WERI-Rb-1 (cell line): ENCODE data around the gene CDH4.

Experiments used
- DNase-seq: peaks from one replicate; pipeline ENCODE4 v3.0.0-alpha.2; 2020
- H3K27ac ChIP-seq: fragments of 250-450 bp; sonication (Bioruptor Pico); 2 replicates; pipeline ENCODE4 v1.5.1; 2020; ENCODE audit warnings: mild to moderate bottlenecking, moderate library complexity
- H3K27me3 ChIP-seq: fragments of 250-450 bp; sonication (Bioruptor Pico); 2 replicates; pipeline ENCODE4 v1.5.1; 2021; ENCODE audit warnings: mild to moderate bottlenecking, low read depth, moderate library complexity; ENCODE audit not compliant: insufficient read depth, severe bottlenecking
- H3K36me3 ChIP-seq: fragments of 250-450 bp; sonication (Bioruptor Pico); 2 replicates; pipeline ENCODE4 v1.5.1; 2020; ENCODE audit warnings: mild to moderate bottlenecking, moderate library complexity
- H3K4me3 ChIP-seq: 2 replicates; pipeline ENCODE4 v1.5.1; 2011; ENCODE audit warnings: low read depth, mild to moderate bottlenecking, control low read depth, low read length
- H3K9me3 ChIP-seq: fragments of 250-450 bp; sonication (Bioruptor Pico); 2 replicates; pipeline ENCODE4 v1.5.1; 2021; ENCODE audit warnings: mild to moderate bottlenecking, moderate library complexity; ENCODE audit not compliant: severe bottlenecking
- CTCF ChIP-seq: IDR thresholded peaks from 2 replicates; pipeline ENCODE4 v1.5.1; 2011; ENCODE audit warnings: low read depth, mild to moderate bottlenecking, control low read depth, inconsistent platforms, low read length

The CDH4 gene

GRCh38 chr20:61306937-61307475 lies 54.9 kb downstream of the CDH4 start:
- TF ChIP-seq CTCF = no peak
- no peaks in the 10 kb centered on the region for H3K36me3 ChIP-seq
- no peak overlapping the region for H3K27ac ChIP-seq
- no peaks in the 10 kb centered on the region for H3K9me3 ChIP-seq
- H3K27me3 ChIP-seq = peaks cover 85% of the 10 kb centered on the region
- H3K4me3 ChIP-seq = no peak overlapping the region
- no peak for DNase-seq

- H3K27ac ChIP-seq = no peak overlapping the region
- H3K9me3 ChIP-seq = no peaks in the 10 kb centered on the region
- peaks cover 87% of the 10 kb centered on the region for H3K27me3 ChIP-seq
- H3K4me3 ChIP-seq = no peak overlapping the region
- no peak for TF ChIP-seq CTCF
- DNase-seq = no peak
- no peaks in the 10 kb centered on the region for H3K36me3 ChIP-seq
Measured at GRCh38 chr20:61307686-61308476, 55.8 kb downstream of the CDH4 start.

- no peak for TF ChIP-seq CTCF
- Histone ChIP-seq H3K4me3 (no peak overlapping the region), H3K27ac (no peak overlapping the region), H3K36me3 (no peaks in the 10 kb centered on the region), H3K27me3 (peaks cover 87% of the 10 kb centered on the region), H3K9me3 (no peaks in the 10 kb centered on the region)
- DNase-seq = no peak
Measured at GRCh38 chr20:61308477-61308774, 56.4 kb downstream of the CDH4 start.

GRCh38 chr20:61310954-61311353 lies 58.9 kb downstream of the CDH4 start:
- no peak for DNase-seq
- no peak overlapping the region for H3K4me3 ChIP-seq
- TF ChIP-seq CTCF = no peak
- H3K27ac ChIP-seq = no peak overlapping the region
- H3K27me3 ChIP-seq = peaks cover 87% of the 10 kb centered on the region
- H3K9me3 ChIP-seq = no peaks in the 10 kb centered on the region
- H3K36me3 ChIP-seq = no peaks in the 10 kb centered on the region

GRCh38 chr20:61311656-61312387 lies 59.8 kb downstream of the CDH4 start:
- Histone ChIP-seq H3K27me3 (peaks cover 86% of the 10 kb centered on the region), H3K27ac (no peak overlapping the region), H3K36me3 (no peaks in the 10 kb centered on the region), H3K4me3 (no peak overlapping the region), H3K9me3 (no peaks in the 10 kb centered on the region)
- TF ChIP-seq CTCF = no peak
- DNase-seq = no peak
